ENCODE data around the gene AANAT. TPM values are rescaled to one million over a fixed set of nuclear protein-coding genes. Genes with fewer than 3 reads are reported as not detected.

Gene AANAT
- not detected in 2 replicates for total RNA-seq

GRCh38 chr17:76467366-76467765 is at the start of gene AANAT:
Gene AANAT, plus strand, starts transcription at chr17:76467603. Its CDS starts 1,144 bp downstream, at chr17:76468747.

GRCh38 chr17:76452660-76453430 is 14.6 kb upstream of the AANAT start, which contains the start of gene UBE2O:
Gene UBE2O, minus strand, starts transcription at chr17:76453152. Its CDS starts 11 bp downstream, at chr17:76453141.

GRCh38 chr17:76501018-76501826 is 33.8 kb downstream of the AANAT start, which contains the start of gene RHBDF2:
Gene RHBDF2, minus strand, starts transcription at chr17:76501423. Its CDS starts 19,899 bp downstream, at chr17:76481524.

Other genes with a start within 250 kb of the AANAT start
- 1.0 and 2.1 TPM in 2 replicates for gene RNF157, start 227.1 kb upstream of the AANAT start, total RNA-seq
- 12.2 and 20.3 TPM in 2 replicates for gene UBALD2, start 202.3 kb upstream of the AANAT start, total RNA-seq
- gene QRICH2, start 159.3 kb upstream of the AANAT start, total RNA-seq, result 0.24 and 0.65 TPM in 2 replicates
- 18.4 and 22.1 TPM in 2 replicates for gene PRPSAP1, start 113.7 kb upstream of the AANAT start, total RNA-seq
- 16.6 and 85.6 TPM in 2 replicates for gene SPHK1, start 83.0 kb upstream of the AANAT start, total RNA-seq
- gene UBE2O, start 14.5 kb upstream of the AANAT start, total RNA-seq, result 13.4 and 29.1 TPM in 2 replicates
- 12.5 and 51.8 TPM in 2 replicates for gene RHBDF2, start 33.8 kb downstream of the AANAT start, total RNA-seq
- 92.3 and 137 TPM in 2 replicates for gene CYGB, start 70.1 kb downstream of the AANAT start, total RNA-seq
- 3.7 and 14.2 TPM in 2 replicates for gene PRCD, start 72.4 kb downstream of the AANAT start, total RNA-seq
- gene ST6GALNAC2, start 118.3 kb downstream of the AANAT start, total RNA-seq, result 0.72 and 2.5 TPM in 2 replicates
- gene ST6GALNAC1, start 176.2 kb downstream of the AANAT start, total RNA-seq, result 0.26 TPM in 1 of 2 replicates, not detected in the other
- 74.6 and 180 TPM in 2 replicates for gene MXRA7, start 243.4 kb downstream of the AANAT start, total RNA-seq